Activated CD4-positive, alpha-beta T cell treated with anti-CD3 and anti-CD28 coated beads, Interleukin-2, amount 50 U/mL, for 24 hours (primary cell): ENCODE results near the gene CASZ1.

Experiments
- DNase-seq, 2 donors: peaks; one replicate each; pipeline ENCODE4 v3.0.0-alpha.2; 2020; ENCODE audit warnings: low read depth in 1 of 2, low spot score in 1 of 2

The CASZ1 gene

GRCh38 chr1:10754568-10755329, 41.7 kb downstream of the CASZ1 start:
- DNase-seq, result no peak

GRCh38 chr1:10753299-10753698, 43.1 kb downstream of the CASZ1 start:
- no peak for DNase-seq

GRCh38 chr1:10751561-10752085, 44.8 kb downstream of the CASZ1 start:
- no peak for DNase-seq

GRCh38 chr1:10751160-10751559, 45.3 kb downstream of the CASZ1 start:
- DNase-seq, result no peak

- DNase-seq, result no peak
Observed at GRCh38 chr1:10745886-10746455, 50.5 kb downstream of the CASZ1 start.

- DNase-seq, result no peak
Observed at GRCh38 chr1:10745383-10745782, 51.1 kb downstream of the CASZ1 start.

GRCh38 chr1:10744654-10745238, 51.7 kb downstream of the CASZ1 start:
- no peak for DNase-seq

- no peak for DNase-seq
Observed at GRCh38 chr1:10744029-10744428, 52.4 kb downstream of the CASZ1 start.

GRCh38 chr1:10741696-10742095, 54.8 kb downstream of the CASZ1 start:
- DNase-seq, result no peak

GRCh38 chr1:10740123-10740522, 56.3 kb downstream of the CASZ1 start:
- no peak for DNase-seq

- no peak for DNase-seq
Observed at GRCh38 chr1:10739589-10739988, 56.9 kb downstream of the CASZ1 start.

GRCh38 chr1:10738061-10739058, 58.1 kb downstream of the CASZ1 start:
- DNase-seq, result no peak

- no peak for DNase-seq
Observed at GRCh38 chr1:10737651-10738050, 58.8 kb downstream of the CASZ1 start.

GRCh38 chr1:10736634-10737586, 59.5 kb downstream of the CASZ1 start:
- no peak for DNase-seq

- DNase-seq, result no peak
Observed at GRCh38 chr1:10735563-10736305, 60.7 kb downstream of the CASZ1 start.

GRCh38 chr1:10734962-10735544, 61.4 kb downstream of the CASZ1 start:
- DNase-seq, result no peak

GRCh38 chr1:10734375-10734774, 62.1 kb downstream of the CASZ1 start:
- no peak for DNase-seq

GRCh38 chr1:10733474-10734366, 62.7 kb downstream of the CASZ1 start:
- peak; percentile 23 to 36 for DNase-seq
